Regular cardiac myocyte (primary cell): ENCODE data around the gene TRAF2. TPM values are rescaled to one million over a fixed set of nuclear protein-coding genes. Genes with fewer than 3 reads are reported as not detected.

Experiments
- total RNA-seq: library from RNA; depleted of rRNA; stranded (reverse); fragments of >200 nt; gene quantifications from 2 replicates; pipeline ENCODE4 v1.2.3, GENCODE V29; 2014

The TRAF2 gene
- 9.0 and 28.9 TPM in 2 replicates for total RNA-seq

GRCh38 chr9:136885950-136886578 lies at the start of gene TRAF2:
TRAF2 (plus strand) TSS chr9:136886516; CDS start chr9:136898741, 12,225 bp downstream.

GRCh38 chr9:136842380-136842948 lies 43.9 kb upstream of the TRAF2 start, which contains the start of gene AJM1:
AJM1 (plus strand) TSS chr9:136842478; CDS start chr9:136844415, 1,937 bp downstream.

GRCh38 chr9:136849038-136849959 lies 37.0 kb upstream of the TRAF2 start, which contains the start of gene PHPT1:
PHPT1 (plus strand) TSS chr9:136849409; CDS start chr9:136849431, 22 bp downstream.

GRCh38 chr9:136851941-136852663 lies 34.2 kb upstream of the TRAF2 start, which contains the start of gene MAMDC4:
MAMDC4 (plus strand) TSS chr9:136852346; CDS start chr9:136852417, 71 bp downstream.

GRCh38 chr9:136944519-136945332 lies 58.4 kb downstream of the TRAF2 start, which contains the start of the genes C8G and FBXW5:
C8G (plus strand) TSS chr9:136945243; CDS start chr9:136945321, 78 bp downstream.
FBXW5 (minus strand) TSS chr9:136944738; CDS start chr9:136944083, 655 bp downstream.

GRCh38 chr9:136951541-136952320 lies 65.4 kb downstream of the TRAF2 start, which contains the start of gene LCN12:
LCN12 (plus strand) TSS chr9:136952273; CDS start chr9:136952328, 55 bp downstream.

Other genes starting within 250 kb of the TRAF2 start
- 38.3 and 57.8 TPM in 2 replicates for gene EGFL7, start 223.6 kb upstream of the TRAF2 start, total RNA-seq
- gene AGPAT2, start 199.1 kb upstream of the TRAF2 start, total RNA-seq: 54.1 and 55.0 TPM in 2 replicates
- 8.1 and 12.1 TPM in 2 replicates for gene DIPK1B, start 173.9 kb upstream of the TRAF2 start, total RNA-seq
- not detected in 2 replicates for gene LCN10, start 143.6 kb upstream of the TRAF2 start, total RNA-seq
- not detected in 2 replicates for gene LCN6, start 138.0 kb upstream of the TRAF2 start, total RNA-seq
- not detected in 2 replicates for gene LCN8, start 128.3 kb upstream of the TRAF2 start, total RNA-seq
- not detected in 2 replicates for gene LCN15, start 122.0 kb upstream of the TRAF2 start, total RNA-seq
- gene TMEM141, start 95.2 kb upstream of the TRAF2 start, total RNA-seq: 84.2 and 95.0 TPM in 2 replicates
- under 0.01 and 0.28 TPM in 2 replicates for gene CCDC183, start 90.2 kb upstream of the TRAF2 start, total RNA-seq
- 41.4 and 79.9 TPM in 2 replicates for gene RABL6, start 78.6 kb upstream of the TRAF2 start, total RNA-seq
- gene AJM1, start 44.0 kb upstream of the TRAF2 start, total RNA-seq: 1.5 and 6.8 TPM in 2 replicates
- gene PHPT1, start 37.1 kb upstream of the TRAF2 start, total RNA-seq: 96.0 and 110 TPM in 2 replicates
- gene MAMDC4, start 34.2 kb upstream of the TRAF2 start, total RNA-seq: 3.3 and 9.6 TPM in 2 replicates
- 297 and 393 TPM in 2 replicates for gene EDF1, start 20.2 kb upstream of the TRAF2 start, total RNA-seq
- 161 and 176 TPM in 2 replicates for gene FBXW5, start 58.2 kb downstream of the TRAF2 start, total RNA-seq
- 0.19 TPM in 1 of 2 replicates, not detected in the other for gene C8G, start 58.7 kb downstream of the TRAF2 start, total RNA-seq
- not detected in 2 replicates for gene LCN12, start 65.8 kb downstream of the TRAF2 start, total RNA-seq
- gene PTGDS, start 91.0 kb downstream of the TRAF2 start, total RNA-seq: 1.7 TPM in 1 of 2 replicates, not detected in the other
- gene LCNL1, start 96.5 kb downstream of the TRAF2 start, total RNA-seq: 0.85 TPM in 1 of 2 replicates, not detected in the other
- gene PAXX, start 105.9 kb downstream of the TRAF2 start, total RNA-seq: 14.9 and 23.6 TPM in 2 replicates
- 0.56 and 1.7 TPM in 2 replicates for gene CLIC3, start 110.1 kb downstream of the TRAF2 start, total RNA-seq
- gene ABCA2, start 141.7 kb downstream of the TRAF2 start, total RNA-seq: 10.4 and 20.3 TPM in 2 replicates
- gene FUT7, start 145.6 kb downstream of the TRAF2 start, total RNA-seq: not detected in 2 replicates
- 14.6 and 20.3 TPM in 2 replicates for gene NPDC1, start 159.7 kb downstream of the TRAF2 start, total RNA-seq
- not detected in 2 replicates for gene ENTPD2, start 167.5 kb downstream of the TRAF2 start, total RNA-seq
- 0.85 and 10.4 TPM in 2 replicates for gene SAPCD2, start 184.0 kb downstream of the TRAF2 start, total RNA-seq
- gene UAP1L1, start 191.0 kb downstream of the TRAF2 start, total RNA-seq: 5.9 and 16.1 TPM in 2 replicates
- 67.3 and 120 TPM in 2 replicates for gene MAN1B1, start 200.5 kb downstream of the TRAF2 start, total RNA-seq
- gene DPP7, start 228.2 kb downstream of the TRAF2 start, total RNA-seq: 33.9 and 69.9 TPM in 2 replicates